Lower leg skin (tissue), 4 donors: ENCODE data around the gene SLC38A10. TPM values are rescaled to one million over a fixed set of nuclear protein-coding genes. Genes with fewer than 3 reads are reported as not detected.

Experiments used
- DNase-seq, 2 donors: peaks; one replicate each; pipeline ENCODE4 v3.0.0-alpha.2; 2019; ENCODE audit warnings: low spot score in 2 of 2
- H3K4me3 ChIP-seq: fragments of 200-600 bp; sonication (generic); 2 replicates; pipeline ENCODE4 v1.5.1; 2017; ENCODE audit warnings: mild to moderate bottlenecking, low read depth; ENCODE audit not compliant: poor library complexity, severe bottlenecking
- POLR2A ChIP-seq, 2 donors: fragments of 450-650 bp; IDR thresholded peaks; one replicate each; pipeline ENCODE4 v1.6.1; 2016 to 2017; ENCODE audit warnings: antibody characterized with exemption in 2 of 2, mild to moderate bottlenecking in 1 of 2, moderate library complexity in 1 of 2
- WGBS, 2 donors: methylation state at CpG; one replicate each; pipeline ENCODE4 v1.1.5; 2018; 5-methylcytosine and 5-hydroxymethylcytosine counted together
- intact Hi-C: fragments of 100-400 bp; cut with DNase I; formaldehyde crosslinking; loops from one replicate; pipeline ENCODE4 v1.15.0; 2023; ENCODE audit warnings: low total_unique reads
- total RNA-seq, 4 donors: library from RNA; depleted of rRNA; stranded (reverse); fragments of >200 nt; gene quantifications; one replicate each; pipeline ENCODE4 v1.1.0, GENCODE V29; 2016
- TF ChIP-seq, protein P1 (sequence below), 3 donors: fragments of 450-650 bp; IDR thresholded peaks; one replicate each; pipeline ENCODE4 v1.5.1; 2016; ENCODE audit warnings: antibody characterized with exemption in 3 of 3, mild to moderate bottlenecking in 3 of 3, moderate library complexity in 2 of 3

Gene SLC38A10
- total RNA-seq, 4 donors from 2014 or later: 47.5 to 100 (median 73.3) TPM

GRCh38 chr17:81199482-81199830 is 95.7 kb downstream of the SLC38A10 start:
- TF ChIP-seq, protein P1, sequence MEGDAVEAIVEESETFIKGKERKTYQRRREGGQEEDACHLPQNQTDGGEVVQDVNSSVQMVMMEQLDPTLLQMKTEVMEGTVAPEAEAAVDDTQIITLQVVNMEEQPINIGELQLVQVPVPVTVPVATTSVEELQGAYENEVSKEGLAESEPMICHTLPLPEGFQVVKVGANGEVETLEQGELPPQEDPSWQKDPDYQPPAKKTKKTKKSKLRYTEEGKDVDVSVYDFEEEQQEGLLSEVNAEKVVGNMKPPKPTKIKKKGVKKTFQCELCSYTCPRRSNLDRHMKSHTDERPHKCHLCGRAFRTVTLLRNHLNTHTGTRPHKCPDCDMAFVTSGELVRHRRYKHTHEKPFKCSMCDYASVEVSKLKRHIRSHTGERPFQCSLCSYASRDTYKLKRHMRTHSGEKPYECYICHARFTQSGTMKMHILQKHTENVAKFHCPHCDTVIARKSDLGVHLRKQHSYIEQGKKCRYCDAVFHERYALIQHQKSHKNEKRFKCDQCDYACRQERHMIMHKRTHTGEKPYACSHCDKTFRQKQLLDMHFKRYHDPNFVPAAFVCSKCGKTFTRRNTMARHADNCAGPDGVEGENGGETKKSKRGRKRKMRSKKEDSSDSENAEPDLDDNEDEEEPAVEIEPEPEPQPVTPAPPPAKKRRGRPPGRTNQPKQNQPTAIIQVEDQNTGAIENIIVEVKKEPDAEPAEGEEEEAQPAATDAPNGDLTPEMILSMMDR (IDR thresholded peaks at IDR 0.05): no peak
- 91 to 97% methylated on average over 7 to 18 of the region's 18 CpGs for WGBS, 2 donors
- DNase-seq: no peak
- intact Hi-C loops: no loop called here
- no peak overlapping the region for H3K4me3 ChIP-seq

GRCh38 chr17:81198826-81199481 is 96.2 kb downstream of the SLC38A10 start:
- intact Hi-C loops: no loop called here
- DNase-seq: no peak
- 90 to 94% methylated on average over 15 to 22 of the region's 22 CpGs for WGBS, 2 donors
- no peak overlapping the region for H3K4me3 ChIP-seq
- TF ChIP-seq, protein P1 (IDR thresholded peaks at IDR 0.05): no peak
- no peak for TF ChIP-seq POLR2A (IDR thresholded peaks at IDR 0.05)

DNA sequence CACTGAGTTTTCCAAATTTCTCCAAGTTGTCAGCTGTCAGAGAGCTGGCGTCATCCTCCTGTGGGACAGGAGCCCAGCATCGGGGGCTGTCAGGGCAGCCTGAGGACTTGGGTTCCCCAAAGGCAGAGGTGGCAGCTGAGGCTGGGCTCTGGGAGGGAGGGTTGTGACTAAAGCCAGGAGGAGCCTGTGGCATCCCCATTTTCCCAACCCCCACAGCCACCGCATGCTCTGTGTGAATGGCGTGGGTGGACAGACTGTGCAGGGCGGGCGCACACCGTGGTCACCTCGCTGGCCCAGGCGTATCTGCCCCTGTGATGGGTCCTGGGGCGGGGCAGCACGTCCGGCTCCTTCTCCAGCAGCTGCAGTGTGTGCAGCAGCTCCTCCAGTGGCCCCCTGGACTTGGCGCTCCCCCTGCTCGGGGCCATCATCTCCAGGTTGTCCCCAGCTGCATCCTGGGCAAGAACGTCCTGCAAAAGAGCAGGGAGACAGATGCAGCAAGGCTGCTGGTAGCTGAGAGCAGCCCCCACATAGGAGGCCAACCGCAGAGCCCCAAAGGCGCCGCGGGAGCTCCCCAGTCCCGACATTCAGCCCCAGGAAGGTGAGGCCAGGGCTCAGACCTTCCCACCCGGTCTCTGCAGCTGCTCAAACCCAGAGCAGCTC is 97.1 kb downstream of the SLC38A10 start:
- TF ChIP-seq, protein P1 (IDR thresholded peaks at IDR 0.05): no peak
- TF ChIP-seq POLR2A (IDR thresholded peaks at IDR 0.05): no peak
- DNase-seq: no peak
- H3K4me3 ChIP-seq: no peak overlapping the region
- WGBS, 2 donors: 92 to 94% methylated on average over 19 to 21 of the region's 21 CpGs
- intact Hi-C loops: no loop called here

DNA sequence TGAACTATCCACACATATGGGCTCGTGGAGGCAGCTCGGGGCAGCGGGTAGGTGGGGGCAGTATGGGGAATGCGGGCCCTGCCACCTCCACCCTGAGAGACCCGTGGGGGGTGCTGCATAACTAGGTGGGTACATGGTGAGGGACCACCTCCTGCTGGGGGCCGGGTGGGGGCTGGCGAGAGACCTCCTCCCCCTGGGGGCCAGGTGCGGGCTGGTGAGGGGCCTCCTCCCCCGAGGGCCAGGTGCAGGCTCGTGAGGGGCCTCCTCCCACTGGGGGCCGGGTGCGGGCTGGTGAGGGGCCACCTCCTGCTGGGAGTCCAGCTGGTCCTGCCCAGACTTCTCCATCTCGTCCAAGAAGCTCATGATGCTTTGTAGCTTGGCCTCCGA is 97.7 kb downstream of the SLC38A10 start:
- no peak for DNase-seq
- no peak overlapping the region for H3K4me3 ChIP-seq
- intact Hi-C loops: no loop called here
- TF ChIP-seq, protein P1 (IDR thresholded peaks at IDR 0.05): no peak
- TF ChIP-seq POLR2A (IDR thresholded peaks at IDR 0.05): no peak
- WGBS, 2 donors: 80 to 94% methylated on average over 6 to 11 of the region's 14 CpGs

- intact Hi-C loops: no loop called here
- WGBS, 2 donors: 85 to 86% methylated on average over 39 to 40 of the region's 45 CpGs
- H3K4me3 ChIP-seq: no peak overlapping the region
- no peak for DNase-seq
- TF ChIP-seq, protein P1 (IDR thresholded peaks at IDR 0.05): no peak
- TF ChIP-seq POLR2A (IDR thresholded peaks at IDR 0.05): no peak
These were observed 98.3 kb downstream of the SLC38A10 start for GRCh38 chr17:81196505-81197408.
